HG03064 (cell line): ENCODE results near the gene BOK.

Source experiments
- ATAC-seq: cut with Tn5 transposase; IDR thresholded peaks from one replicate; pipeline ENCODE4 v1.9.1; 2021; ENCODE audit warnings: low read depth; ENCODE audit not compliant: unreplicated experiment

Gene BOK

DNA sequence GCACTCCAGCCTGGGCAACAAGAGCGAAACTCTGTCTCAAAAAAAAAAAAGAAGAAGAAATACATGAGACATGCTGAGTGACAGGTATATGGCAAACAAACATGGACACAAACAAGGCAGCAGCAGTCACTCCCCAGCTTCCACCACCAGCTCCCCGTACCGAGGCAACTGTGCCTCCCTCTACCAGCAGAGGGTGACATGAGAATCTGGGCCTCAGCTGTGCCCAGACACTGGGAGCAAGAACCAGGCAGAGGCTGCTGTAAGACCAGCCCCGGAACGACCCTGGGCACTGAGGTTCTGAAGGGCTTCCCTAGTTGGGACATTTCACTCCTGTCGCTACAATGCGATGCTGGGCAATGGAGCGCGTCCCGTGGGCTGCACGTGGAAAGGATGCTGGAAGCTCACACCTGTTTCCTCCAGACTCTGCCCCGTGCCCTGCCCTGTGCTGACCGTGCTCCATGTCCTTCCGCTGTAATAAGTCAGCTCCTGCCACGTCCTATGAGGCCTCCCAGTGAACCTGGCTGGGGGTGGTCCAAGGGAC lies 37.1 kb downstream of the BOK start:
- ATAC-seq, result no peak

DNA sequence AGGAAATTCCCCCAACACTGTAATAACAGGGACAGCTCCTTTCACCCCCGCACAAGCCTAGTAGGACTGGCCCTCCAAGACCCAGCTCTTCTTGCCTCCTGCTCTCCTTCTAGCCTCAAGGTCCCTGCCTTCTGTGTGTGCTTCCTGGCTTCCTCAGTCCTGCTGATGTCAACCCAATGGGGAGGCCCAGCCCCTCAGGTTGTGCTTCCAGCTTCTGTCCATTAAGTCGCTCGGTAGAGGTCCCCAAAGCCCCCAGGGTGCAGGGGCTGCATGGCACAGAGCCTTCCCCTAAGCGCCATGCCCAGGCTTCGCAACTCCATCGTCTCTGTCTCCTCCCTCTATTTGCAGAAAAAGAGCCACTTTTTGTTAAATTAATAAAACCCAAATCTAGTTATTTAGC lies 39.0 kb downstream of the BOK start:
- ATAC-seq, result no peak

DNA sequence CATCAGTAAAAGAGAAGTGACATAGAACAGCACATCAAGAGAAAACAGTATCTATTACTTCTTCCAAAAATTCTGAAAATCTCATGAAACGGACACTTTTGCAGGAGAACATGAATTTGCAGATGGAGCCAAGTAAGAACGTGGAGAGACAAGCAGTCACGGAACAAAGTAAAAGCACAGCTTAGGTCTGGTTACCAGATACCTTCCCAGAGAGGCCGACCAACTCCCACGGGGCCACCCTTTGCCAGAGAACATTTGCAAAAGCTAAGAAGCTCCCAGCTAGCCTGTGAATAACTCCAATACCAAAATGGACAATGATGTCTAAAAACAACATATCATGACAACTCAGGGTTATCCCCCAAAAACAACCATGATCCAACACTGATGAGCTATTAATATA lies 39.5 kb downstream of the BOK start:
- ATAC-seq, result no peak

DNA sequence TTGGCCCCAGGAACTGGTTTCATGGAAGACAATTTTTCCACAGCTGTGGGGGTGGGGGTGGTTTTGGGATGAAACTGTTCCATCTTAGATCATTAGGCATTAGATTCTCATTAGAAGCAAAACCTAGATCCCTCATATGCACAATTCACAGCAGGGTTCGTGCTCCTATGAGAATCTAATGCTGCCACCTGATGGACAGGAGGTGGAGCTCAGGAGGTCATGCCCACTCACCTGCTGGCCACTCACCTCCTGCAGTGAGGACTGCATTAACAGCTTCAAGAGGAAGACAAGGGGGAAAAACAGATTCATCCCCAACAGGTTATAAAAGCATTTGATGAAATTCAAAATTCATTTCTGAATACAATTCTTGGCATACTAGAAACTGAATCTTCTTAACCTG lies 39.9 kb downstream of the BOK start:
- no peak for ATAC-seq

DNA sequence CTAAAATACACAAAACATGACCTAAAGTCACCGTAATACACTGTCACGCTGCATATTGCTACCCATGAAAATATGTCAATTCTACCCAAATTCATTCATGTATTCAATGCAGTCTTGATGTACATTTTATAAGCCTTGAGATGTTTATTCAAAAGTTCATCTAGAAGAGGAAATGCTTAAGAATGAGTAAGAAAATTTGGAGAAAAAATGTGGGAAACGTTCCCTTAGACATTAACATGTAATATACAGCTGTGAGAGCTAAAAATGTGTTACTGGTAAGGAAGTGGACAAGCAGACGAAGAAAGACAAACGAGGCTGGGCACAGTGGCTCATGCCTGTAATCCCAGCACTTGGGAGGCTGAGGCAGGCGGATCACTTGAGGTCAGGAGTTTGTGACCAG lies 41.1 kb downstream of the BOK start:
- ATAC-seq, result no peak

DNA sequence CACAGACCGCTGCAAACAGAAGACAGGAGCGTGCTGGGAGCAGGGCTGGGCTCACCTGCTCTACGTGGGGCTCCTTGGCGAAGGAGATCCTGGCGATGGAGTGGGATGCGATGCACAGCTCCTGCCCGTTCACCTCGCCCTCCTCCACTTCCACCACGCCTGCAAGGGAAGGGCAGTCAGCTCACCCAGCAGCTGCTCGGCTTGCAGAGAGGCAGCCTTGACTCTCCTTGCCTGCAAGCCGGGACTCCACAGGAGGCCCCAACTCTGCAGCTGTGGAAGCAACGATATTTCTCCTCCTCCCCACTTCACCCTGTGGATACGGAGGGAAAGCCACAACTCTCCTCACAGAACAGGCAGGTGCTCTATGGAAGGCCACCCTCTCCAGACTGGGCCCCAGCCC lies 43.3 kb downstream of the BOK start:
- ATAC-seq, result no peak

DNA sequence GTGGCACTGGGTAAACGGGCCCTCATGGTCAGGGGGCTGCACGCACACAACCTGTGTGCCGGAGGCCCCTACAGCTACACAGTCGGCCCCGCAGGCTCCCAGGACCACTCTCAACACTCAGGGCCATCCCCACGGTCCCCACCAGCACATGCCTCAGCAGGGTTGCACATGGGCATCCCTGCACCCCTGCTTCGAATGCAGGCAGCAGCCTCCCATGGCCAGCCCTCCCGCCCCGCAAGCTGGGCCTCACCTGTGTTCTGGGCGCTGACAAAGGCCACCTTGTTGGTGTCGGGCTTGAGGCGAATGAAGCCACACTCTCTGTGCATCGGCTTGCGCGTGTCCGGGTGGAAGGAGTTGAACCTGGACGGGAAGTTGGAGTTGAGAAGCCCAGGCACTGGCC lies 44.2 kb downstream of the BOK start:
- ATAC-seq, result no peak

DNA sequence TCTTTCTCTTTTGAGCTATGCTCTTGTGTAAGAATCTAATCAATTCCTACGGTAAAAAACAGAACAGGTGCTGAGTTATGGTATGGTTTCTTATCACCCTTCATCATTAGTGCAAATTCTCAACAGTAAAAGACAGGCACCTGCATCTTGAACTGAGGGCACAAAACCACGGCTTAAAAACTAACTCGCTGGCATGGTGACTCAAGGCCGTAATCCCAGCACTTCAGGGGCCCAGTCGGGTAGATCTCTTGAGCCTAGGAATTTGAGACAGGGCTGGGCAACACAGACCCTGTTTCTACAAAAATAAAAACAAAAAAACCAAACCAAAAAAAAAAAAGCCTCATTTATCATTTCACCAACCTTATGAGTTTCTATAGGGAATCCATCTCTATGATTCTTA lies 45.1 kb downstream of the BOK start:
- no peak for ATAC-seq

DNA sequence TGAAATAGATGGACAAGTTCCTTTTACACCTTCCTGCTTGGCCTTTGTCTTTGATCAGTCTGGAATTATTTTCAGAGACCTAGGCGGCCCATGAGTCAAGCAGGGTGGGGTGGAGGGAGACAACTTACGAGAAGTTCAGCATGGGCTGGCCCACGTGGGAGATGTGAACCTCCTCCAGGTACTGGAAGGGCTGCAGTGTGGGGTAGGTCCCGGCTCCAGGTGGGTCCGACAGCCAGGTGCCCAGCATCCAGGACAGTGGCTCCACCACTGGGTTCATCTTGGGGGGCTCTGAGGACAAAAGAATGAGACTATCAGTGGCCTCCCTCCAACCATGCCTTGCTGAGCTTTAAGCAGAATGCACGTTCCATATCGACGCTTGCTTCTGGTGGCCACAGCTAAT lies 47.6 kb downstream of the BOK start:
- ATAC-seq, result no peak

DNA sequence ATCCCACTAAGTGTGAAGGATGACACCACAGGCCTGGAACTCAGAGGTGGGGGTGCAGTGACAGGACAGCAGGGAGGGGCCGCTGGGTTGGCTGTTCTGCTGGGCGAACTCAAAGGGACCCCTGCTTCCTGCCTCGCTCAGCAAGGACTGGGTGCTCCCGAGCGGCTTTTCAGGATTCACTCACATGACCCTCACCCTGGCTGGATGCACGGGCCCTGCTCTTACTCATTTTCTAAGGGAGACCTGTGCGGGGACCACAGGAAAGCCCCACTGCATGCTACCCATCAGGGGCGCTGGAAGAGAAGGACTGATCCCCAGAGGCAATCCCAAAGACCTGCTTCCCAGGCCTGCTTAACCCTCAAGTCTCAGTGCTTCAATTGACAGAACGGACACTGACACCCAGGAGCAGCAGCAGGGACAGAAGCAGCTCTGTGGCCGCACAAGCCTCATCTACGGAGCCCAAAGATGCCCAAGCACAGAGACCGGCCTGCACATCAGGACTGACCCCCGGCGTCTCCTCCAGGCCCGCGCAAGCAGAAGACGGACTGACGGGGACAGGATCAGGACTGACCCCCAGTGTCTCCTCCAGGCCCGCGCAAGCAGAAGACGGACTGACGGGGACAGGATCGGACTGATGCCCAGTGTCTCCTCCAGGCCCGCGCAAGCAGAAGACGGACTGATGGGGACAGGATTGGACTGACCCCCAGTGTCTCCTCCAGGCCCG lies 48.8 kb downstream of the BOK start:
- no peak for ATAC-seq

DNA sequence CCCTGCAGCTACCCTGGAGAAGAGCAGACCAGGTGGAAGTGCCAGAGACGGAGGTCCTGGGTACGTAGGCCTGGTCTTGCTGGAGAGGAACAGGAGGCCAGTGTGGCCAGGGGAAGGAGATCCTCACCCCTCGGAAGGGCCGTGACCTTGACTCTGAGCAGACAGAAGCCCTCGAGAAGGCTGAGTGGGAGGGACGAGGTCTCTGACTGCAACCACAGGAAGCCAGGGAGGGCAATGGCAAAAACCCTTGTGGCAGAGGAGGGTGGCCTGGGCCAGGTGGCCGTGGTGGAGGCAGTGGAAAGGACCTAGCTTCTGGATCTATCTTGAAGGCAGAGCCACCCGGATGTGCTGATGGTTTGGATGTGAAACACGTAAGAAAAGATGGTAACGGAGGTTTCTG lies 50.3 kb downstream of the BOK start:
- no peak for ATAC-seq

DNA sequence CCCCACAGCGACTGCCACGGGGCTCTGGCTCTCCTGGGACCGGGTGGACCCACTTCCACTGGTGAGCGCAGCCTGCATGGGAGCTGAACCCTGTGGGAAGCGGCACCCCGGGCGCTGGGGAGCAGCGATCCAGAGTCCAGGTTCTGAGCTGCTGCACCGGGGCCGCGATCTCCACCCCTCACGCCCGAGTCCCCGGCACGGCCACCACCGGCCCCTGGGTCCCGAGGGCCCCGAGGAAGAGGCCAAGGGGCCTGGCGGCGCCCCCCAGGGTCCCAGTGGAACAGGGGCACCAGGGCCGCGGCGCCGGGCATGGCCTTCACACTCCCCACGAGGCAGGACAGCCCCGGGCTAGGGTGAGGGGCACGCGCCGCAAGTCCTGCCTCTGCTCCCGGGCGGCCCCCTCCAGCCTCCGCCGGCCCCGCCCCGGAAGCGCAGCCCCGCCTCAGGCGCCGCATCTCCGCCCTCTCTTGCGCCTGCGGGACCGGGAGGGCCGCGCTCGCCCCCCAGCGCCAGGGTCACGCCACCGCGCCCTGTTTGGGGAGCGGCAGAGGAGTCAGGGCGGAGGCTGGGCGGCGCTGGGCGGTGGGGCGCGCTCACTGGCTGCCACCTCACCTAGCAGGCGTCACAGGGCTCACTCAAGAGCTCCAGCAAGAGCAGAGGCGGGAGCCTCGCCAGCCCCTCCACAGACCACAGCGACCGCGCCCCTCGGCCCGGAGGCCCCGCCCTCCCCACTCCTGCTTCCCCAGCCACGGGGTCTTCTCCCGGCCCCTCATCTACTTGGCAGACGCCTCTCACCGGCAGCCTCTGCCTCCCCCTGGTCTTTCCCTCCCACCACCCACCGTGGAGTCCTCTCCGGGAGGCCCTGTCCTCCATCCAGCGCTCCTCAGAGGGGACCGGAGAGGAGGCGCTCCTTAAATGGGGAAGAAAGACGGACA lies 51.6 kb downstream of the BOK start:
- ATAC-seq, result peak; percentile 78

DNA sequence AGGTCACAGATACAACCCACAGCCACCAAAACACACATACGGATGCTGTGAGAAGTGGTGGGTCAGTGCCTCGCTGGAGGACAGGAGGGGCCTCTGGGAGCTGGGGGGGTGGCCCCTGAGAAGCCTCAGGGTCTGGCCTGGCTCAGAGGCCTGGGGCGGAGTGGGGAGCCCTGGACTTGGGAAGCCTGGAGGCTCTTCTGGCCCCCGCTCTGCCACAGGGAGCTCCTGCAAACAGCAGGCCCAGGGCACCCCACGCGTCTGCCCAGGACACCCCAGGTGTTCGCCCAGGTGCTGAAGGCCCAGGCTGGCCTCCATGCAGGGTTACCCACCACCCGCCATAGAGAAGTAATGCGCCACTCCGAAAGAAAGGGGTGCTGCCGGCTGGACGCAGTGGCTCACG lies 52.5 kb downstream of the BOK start:
- ATAC-seq, result no peak

DNA sequence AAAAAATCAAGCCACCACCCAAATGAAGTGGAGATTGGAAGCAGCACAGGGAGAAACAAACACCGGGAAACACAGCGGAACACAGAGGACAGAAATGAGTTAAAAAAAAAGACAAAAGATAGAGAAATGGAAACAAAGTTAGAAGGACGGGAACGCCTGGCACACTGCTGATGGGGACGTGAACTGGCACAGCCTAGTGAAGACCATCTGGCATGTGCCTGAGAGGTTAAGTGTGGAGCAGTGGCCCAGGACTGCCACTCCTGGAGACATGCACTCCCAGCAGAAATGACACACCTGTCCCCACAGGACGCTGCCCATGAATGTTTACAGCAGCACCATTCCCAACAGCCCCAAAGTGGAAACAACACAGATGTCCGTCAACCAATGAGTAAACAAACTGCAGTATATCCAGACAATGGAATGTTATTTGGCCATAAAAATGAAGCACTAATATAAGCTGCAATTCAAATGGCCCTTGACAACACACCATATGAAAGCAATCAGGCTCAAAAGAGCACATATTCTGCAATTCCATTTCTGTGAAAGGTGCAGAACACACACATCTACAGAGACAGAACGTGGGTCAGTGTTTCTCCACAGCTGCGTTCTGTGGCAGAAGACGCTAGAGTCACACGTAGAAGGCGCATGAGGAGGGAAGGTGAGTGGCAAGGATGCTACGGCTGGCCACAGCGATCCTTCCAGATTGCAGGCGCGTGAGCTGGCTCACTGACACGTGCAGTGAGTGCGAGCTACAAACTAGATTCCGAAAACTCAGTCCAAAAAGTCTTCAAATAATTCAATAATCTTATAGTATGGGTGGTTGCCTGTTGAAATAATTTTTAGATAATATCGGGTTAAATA lies 53.8 kb downstream of the BOK start:
- no peak for ATAC-seq

DNA sequence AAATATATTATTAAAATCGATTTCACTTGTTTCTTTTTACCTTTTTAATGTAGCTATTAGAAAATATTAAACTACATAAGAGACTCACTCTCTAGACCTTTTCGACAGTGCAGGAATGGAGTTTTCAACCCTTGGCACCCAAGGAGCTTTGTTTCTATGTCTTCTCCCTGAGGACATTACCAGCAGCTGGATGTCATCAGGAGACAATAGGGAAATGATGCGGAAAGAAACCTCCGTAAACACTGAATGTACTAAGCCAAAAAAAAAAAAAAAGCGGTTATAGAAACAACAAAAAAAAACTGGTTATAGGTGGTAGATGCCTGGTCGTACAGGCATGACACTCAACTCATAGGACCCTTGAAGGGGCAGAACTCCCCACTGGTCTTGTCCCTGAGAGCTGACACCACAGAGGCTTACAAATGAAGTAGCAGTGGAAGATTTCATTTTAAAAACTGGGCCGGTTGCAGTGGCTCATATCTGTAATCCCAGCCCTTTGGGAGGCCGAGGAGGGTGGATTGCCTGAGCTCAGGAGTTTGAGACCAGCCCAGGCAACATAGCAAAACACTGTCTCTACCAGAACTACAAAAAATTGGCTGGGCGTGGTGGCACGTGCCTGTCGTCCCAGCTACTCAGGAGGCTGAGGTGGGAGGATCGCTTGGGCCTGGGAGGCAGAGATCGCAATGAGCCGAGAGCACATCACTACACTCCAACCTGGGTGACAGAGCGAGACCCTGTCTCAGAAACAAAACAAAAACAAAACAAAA lies 54.7 kb downstream of the BOK start:
- ATAC-seq, result no peak

DNA sequence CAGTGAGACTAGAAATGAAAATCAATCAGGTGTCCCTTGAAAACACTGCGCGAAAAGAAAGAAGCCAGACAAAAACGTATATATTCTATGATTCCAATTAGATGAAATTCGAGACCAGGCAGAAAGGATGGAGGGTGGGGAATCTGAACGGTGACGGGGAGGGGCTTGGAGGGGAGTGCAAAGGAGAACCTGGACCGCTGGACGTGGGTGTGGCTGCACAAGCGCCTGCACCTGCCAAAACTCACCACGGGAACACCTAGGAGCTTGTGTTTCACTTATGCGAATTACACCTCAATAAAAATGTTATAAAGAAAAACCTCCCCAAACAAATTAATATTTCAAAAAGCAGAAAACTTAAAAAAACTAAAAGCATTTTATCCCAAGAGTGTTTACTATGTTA lies 56.5 kb downstream of the BOK start:
- no peak for ATAC-seq

DNA sequence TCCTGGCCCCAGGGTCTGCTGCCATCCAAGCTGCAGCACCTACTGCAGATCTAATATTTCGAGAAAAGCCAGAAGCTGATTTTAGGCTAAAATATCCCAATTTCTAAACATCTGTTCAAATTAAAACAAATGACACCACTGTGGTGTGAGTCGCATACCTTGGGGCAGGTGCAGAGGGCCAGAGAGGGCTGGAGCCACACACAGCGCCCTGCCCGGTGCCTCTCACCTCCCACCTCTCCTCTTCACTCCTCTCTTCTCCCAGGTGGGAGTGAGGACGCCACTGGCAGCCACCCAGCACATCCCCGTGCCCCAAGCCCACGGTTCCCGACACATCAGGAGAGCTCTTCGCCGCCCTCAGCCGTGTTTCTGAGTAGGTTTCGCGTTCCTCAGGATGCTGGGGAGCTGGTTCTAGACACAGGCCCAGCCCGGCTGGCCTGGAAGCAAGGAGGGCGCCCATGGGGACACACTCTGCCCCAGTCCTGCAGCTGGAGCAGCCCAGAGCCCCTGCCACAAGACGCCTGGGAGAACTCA lies 57.0 kb downstream of the BOK start:
- ATAC-seq, result no peak

DNA sequence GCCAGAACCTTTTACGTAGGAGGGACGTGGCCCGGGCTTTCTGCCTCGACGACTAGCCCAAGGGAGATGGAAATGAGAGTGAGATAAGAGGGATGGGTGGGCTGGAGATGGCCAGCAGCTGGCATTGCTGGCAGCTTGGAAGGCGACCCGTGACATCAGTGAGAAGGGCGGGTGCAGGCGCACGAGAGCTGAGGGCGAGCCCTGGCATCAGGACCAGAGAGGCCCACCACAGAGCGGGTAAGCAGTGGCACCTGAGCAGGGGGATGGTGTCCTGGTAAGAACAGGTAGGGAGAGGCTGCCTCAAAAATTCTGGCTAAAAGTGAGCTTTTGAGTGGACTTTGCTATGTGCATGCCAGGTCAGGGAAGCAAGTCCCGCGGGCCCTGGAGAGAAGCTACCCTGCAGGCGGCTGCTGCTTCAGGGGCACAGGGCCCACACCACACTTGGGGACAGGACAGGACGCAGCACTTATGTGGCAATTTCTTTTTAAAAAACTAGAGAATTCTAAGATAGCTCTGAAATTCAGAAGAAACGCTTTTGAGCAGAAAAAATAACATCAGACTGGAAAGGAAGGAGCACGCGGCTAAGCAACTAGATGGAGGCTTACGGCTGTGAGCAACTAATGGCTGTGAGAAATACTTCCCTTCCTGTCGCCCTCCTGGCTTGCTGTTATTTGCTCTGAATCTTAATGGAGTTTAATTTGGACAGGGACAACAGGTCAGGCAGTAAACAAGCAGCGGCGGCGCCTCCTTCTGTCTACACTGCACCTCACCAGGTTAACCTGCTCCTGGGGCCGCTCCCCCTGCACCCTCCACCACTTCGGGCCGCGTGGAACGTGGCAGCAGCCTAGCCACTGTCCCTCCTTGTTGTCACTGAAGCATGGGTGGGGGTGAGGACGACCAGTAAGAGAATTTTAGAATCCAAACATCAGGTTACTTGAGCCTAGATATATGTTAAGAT lies 57.9 kb downstream of the BOK start:
- ATAC-seq, result no peak
